NCI-H2196 treated with DMSO at 0.1 percent for 48 hours (cell line): ENCODE measurements around the gene LRRK1.

ENCODE experiments used
- DNase-seq: peaks from one replicate; lab custom pipeline; 2025; ENCODE audit not compliant: unreplicated experiment; lab: John Stamatoyannopoulos, UW

Gene LRRK1

DNA sequence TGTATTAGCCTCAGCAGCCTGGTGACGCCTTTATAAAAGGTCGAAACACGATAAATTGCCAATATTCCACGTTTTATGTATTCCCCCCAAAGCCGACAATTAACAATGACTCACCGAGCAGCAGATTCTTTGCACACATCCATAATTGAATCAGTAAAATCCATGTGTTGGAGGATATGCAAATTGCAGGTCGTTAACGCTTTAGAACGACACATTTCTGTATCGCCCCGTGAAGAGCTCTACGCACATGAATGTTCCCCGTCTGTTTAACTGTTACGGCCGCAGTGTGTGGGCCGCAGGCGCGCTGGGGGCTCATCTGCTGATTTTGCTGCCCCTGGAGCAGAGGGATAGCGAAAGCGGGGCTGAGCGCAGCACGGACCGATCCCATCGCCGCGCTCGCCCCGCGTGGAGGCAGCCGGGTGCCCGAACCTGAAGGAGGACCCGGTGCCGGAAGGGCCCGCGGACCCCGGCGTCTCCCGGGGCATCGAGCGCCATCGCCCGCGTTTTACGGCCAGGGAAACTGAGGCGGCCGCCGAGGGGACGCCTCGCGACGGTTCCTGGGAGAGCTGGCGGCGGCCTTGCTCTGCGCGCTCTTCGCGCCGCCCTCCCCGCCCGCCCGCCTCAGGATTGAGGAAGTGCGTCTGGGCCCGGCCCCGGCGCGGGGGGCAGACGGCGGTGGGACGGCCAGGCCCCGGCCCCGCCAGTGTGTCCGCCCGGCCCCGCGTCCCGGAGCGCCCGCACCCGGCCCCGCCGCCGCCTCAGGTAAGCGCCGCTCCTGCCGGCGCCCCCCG lies at the start of gene LRRK1:
Gene LRRK1 (plus strand): TSS at position 668 of the 791 bp plus-strand sequence. CDS start 5,276 bp downstream, outside the sequence.
- DNase-seq = no peak

DNA sequence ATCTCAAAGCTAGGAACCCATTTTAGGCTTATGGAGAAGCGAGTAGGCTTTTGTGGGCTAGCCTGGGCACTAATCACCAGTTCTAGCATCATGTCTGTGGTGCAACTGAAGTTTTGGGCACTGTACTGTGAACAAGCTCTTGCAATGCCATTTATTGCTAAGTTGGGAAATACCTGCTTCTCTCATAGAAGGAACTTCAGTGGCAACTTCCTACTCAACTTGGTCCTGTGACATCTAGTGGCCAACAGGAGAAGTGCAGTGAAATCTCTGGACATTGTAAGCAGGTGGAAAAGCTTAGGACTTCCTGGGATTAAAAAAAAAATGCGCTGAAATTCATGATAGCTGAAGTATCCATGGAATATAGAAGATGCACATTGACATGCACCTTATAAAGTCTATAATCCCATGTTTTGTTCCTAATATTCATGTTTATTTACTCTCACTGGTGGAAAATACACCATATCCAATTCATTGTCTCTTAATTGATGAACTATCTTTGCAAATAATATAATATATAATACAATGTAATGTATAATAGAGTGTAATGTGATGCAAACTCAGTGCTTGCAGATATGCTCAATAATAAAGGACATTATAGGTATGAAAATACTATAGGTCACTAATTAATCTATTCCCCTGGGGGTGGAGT lies 46.0 kb upstream of the LRRK1 start:
- DNase-seq = peak; percentile 36

DNA sequence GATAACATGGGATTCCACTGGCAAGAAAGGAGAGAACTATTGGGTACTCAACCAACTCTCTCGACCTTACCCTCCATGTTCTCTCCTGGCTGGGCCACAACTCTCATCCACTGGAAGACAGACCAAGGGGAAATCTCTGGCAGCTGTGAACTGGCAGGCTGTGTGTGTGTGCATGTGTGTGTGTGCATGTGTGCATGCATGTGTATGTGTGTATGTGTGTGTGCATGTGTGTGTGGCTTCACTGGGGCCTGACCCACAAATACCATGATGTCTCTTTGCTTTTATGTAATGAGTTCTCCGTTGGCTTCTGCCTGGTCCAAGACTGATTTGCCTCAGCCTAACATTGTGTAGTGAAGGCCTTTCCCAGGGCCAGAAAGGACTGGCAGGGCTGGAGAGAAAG lies 43.7 kb upstream of the LRRK1 start:
- DNase-seq = no peak

- no peak for DNase-seq
Measured at GRCh38 chr15:100875976-100876375, 43.2 kb upstream of the LRRK1 start.

GRCh38 chr15:100877551-100877950 lies 41.6 kb upstream of the LRRK1 start:
- no peak for DNase-seq

DNA sequence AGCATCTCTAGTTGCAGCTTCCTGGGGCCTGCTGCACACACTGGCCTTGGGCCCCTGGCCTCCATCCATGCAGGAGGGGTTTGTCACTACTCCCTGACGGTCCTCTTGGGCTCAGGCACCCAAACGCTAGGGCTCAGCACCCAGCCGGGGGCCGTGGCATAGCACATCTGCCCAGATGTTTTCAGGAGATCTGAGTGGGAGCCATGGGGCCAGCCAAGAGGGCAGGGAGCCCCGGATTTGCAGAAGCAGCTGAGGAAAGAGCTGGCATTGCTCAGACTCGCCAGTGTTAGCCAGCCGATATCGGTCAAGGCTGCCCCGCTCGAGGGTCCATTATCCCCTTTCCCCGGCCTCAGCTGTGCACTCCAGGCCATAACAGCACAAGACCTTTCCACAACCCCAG lies 41.0 kb upstream of the LRRK1 start:
- DNase-seq = no peak

GRCh38 chr15:100878648-100879047 lies 40.5 kb upstream of the LRRK1 start:
- no peak for DNase-seq

- DNase-seq = no peak
Measured at GRCh38 chr15:100879061-100879463, 40.1 kb upstream of the LRRK1 start.

DNA sequence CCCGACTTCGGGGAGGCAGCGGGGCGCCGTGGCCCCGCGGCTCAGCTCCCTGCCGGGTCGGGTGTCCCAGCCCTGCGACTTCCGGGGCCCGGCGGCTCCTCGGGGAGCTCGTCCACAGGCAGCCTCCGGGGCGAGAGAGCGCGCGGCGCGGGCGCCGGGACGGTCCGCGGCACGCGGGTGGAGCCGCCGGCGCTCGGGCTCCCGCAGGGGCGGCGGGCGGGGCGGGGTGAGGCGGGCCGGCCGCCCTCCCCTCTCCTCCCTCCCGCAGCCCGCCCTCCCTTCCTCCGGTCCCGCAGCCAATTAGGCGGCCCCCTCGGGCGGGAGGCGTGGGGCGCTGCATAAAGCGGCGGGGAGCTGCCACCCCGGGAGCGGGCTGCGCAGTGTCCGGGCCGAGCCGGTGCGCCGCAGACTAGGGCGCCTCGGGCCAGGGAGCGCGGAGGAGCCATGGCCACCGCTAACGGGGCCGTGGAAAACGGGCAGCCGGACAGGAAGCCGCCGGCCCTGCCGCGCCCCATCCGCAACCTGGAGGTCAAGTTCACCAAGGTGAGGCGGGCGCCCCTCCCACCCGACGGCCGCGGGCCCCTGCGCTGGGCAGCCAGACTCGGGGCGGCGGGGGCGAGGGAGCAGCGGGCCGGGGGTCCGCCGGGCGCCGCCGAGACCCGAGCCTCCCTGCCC lies 39.6 kb upstream of the LRRK1 start, which contains the start of gene ALDH1A3:
Gene ALDH1A3 (plus strand): TSS at position 368 of the 675 bp plus-strand sequence. CDS start 77 bp downstream, at position 445.
- DNase-seq = no peak

GRCh38 chr15:100880139-100880896 lies 38.8 kb upstream of the LRRK1 start:
- DNase-seq = no peak

DNA sequence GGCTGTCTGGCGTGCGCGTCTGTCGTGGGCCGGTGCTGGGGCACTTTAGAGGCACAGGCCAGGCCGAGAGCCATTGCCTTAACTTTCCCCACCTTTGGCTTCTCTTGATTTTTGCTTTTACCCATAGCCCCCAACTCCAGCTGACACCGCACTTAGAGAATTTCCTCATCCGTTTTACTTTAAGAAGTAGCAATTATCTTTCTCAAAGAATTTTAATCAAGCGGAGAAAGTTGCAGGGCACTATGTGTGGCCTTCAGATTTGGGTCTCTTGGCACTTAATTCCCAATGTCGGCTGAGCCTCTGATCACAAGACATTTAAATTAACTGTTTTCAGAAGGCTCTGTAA lies 38.3 kb upstream of the LRRK1 start:
- DNase-seq = no peak

- no peak for DNase-seq
Measured at GRCh38 chr15:100881573-100882336, 37.4 kb upstream of the LRRK1 start.

DNA sequence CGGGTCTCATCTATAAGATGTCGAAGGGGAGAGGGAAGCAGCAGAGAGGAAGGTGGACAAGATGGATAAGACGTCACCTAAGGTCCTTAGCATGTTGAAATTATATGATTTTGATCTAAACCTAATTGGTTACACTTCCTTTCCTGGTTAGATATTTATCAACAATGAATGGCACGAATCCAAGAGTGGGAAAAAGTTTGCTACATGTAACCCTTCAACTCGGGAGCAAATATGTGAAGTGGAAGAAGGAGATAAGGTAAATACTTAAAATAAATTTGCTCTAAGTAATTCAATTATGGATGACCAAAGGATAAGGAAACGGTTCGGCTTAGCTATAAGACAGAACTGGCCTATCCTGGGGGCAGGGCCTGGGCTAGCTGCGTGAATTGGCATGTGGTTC lies 34.0 kb upstream of the LRRK1 start:
- DNase-seq = no peak

GRCh38 chr15:100885811-100886210 lies 33.3 kb upstream of the LRRK1 start:
- DNase-seq = no peak

- no peak for DNase-seq
Measured at GRCh38 chr15:100887211-100887913, 31.8 kb upstream of the LRRK1 start.

GRCh38 chr15:100889385-100890050 lies 29.6 kb upstream of the LRRK1 start:
- no peak for DNase-seq

GRCh38 chr15:100890051-100890720 lies 29.0 kb upstream of the LRRK1 start:
- DNase-seq = no peak

DNA sequence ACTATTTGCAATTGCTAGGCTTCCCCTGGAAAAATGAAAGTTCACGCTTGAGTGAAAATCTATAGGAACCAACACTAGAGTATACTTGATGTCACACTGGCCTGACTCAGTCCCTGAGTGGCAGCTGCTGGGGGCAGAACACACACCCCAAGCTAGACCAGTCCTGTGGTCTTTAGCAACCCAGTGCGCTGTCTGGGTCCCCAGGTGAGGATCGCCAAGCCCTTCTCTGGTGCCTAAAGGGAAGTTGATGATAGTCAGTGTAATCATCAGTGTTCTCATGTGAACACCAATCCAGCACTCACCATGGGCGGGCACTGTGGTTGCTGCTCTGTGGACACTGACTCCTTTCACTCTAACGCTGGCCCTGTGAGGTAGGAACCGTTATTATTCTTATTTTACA lies 28.3 kb upstream of the LRRK1 start:
- DNase-seq = no peak
